SK-N-SH treated with all-trans-retinoic acid at 6 μM for 48 hours (cell line): Measurements from ENCODE around the gene RELT.

Experiments
- ARNTL ChIP-seq: fragments of 450-650 bp; formaldehyde crosslinking; IDR thresholded peaks from 2 replicates; pipeline ENCODE4 v1.5.0; 2020; ENCODE audit warnings: low read depth, mild to moderate bottlenecking, moderate library complexity, borderline replicate concordance
- CREB5 ChIP-seq: fragments of 250-450 bp; sonication (Bioruptor Pico); IDR thresholded peaks from 2 replicates; pipeline ENCODE4 v1.5.1; 2020; ENCODE audit warnings: low read depth, mild to moderate bottlenecking, moderate library complexity
- GLIS3 ChIP-seq: fragments of 250-450 bp; sonication (Bioruptor Pico); IDR thresholded peaks from 2 replicates; pipeline ENCODE4 v1.5.0; 2020; ENCODE audit warnings: mild to moderate bottlenecking, moderate library complexity
- ISL1 ChIP-seq: fragments of 250-450 bp; sonication (Bioruptor Pico); IDR thresholded peaks from 2 replicates; pipeline ENCODE4 v2.1.2; 2022; ENCODE audit warnings: mild to moderate bottlenecking, moderate library complexity
- OSR1 ChIP-seq: fragments of 250-450 bp; sonication (Bioruptor Pico); IDR thresholded peaks from 2 replicates; pipeline ENCODE4 v1.8.0; 2022; ENCODE audit warnings: moderate library complexity, mild to moderate bottlenecking, inconsistent platforms
- POU6F1 ChIP-seq: fragments of 250-450 bp; sonication (Bioruptor Pico); IDR thresholded peaks from 2 replicates; pipeline ENCODE4 v1.8.0; 2021; ENCODE audit warnings: low read depth, mild to moderate bottlenecking, moderate library complexity, borderline replicate concordance
- PPARA ChIP-seq: fragments of 250-450 bp; sonication (Bioruptor Pico); IDR thresholded peaks from 2 replicates; pipeline ENCODE4 v1.5.0; 2020; ENCODE audit warnings: mild to moderate bottlenecking, borderline replicate concordance
- ZFP3 ChIP-seq: fragments of 250-450 bp; sonication (Bioruptor Pico); IDR thresholded peaks from 2 replicates; pipeline ENCODE4 v1.5.0; 2020; ENCODE audit warnings: mild to moderate bottlenecking, moderate library complexity
- TF ChIP-seq, protein P1 (sequence below): fragments of 250-450 bp; sonication (Bioruptor Pico); IDR thresholded peaks from 2 replicates; pipeline ENCODE4 v1.8.0; 2020; ENCODE audit warnings: mild to moderate bottlenecking, moderate library complexity, borderline replicate concordance

- TF ChIP-seq, protein P1, sequence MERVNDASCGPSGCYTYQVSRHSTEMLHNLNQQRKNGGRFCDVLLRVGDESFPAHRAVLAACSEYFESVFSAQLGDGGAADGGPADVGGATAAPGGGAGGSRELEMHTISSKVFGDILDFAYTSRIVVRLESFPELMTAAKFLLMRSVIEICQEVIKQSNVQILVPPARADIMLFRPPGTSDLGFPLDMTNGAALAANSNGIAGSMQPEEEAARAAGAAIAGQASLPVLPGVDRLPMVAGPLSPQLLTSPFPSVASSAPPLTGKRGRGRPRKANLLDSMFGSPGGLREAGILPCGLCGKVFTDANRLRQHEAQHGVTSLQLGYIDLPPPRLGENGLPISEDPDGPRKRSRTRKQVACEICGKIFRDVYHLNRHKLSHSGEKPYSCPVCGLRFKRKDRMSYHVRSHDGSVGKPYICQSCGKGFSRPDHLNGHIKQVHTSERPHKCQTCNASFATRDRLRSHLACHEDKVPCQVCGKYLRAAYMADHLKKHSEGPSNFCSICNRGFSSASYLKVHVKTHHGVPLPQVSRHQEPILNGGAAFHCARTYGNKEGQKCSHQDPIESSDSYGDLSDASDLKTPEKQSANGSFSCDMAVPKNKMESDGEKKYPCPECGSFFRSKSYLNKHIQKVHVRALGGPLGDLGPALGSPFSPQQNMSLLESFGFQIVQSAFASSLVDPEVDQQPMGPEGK = no peak
- TF ChIP-seq POU6F1 (no peak), ZFP3 (CRISPR knock-in tag) (no peak), ISL1 (CRISPR knock-in tag) (no peak), CREB5 (CRISPR knock-in tag) (no peak), PPARA (CRISPR knock-in tag) (no peak), GLIS3 (CRISPR knock-in tag) (no peak), ARNTL (CRISPR knock-in tag) (no peak), OSR1 (no peak)
Measured at GRCh38 chr11:73386016-73386415, 9.8 kb downstream of the RELT start.
